Karpas-422 (cell line): ENCODE results near the gene DPP6. TPM values are rescaled to one million over a fixed set of nuclear protein-coding genes. Genes with fewer than 3 reads are reported as not detected.

Experiments
- DNase-seq: peaks from one replicate; pipeline ENCODE4 v3.0.0-alpha.2; 2015
- H2AFZ ChIP-seq: fragments of 200-600 bp; sonication (generic); 2 replicates; pipeline ENCODE4 v1.6.1; 2014; ENCODE audit warnings: antibody characterized with exemption, low read length, mixed read lengths
- H3K27ac ChIP-seq: fragments of 200-600 bp; sonication (generic); 2 replicates; pipeline ENCODE4 v1.5.1; 2014; ENCODE audit warnings: mild to moderate bottlenecking, low read length, moderate library complexity
- H3K27me3 ChIP-seq: fragments of 200-600 bp; sonication (generic); 2 replicates; pipeline ENCODE4 v1.6.1; 2014; ENCODE audit warnings: low read length, mixed read lengths
- H3K36me3 ChIP-seq: fragments of 200-600 bp; sonication (generic); 2 replicates; pipeline ENCODE4 v1.6.1; 2014; ENCODE audit warnings: low read length, mixed read lengths; ENCODE audit not compliant: insufficient read depth
- H3K4me1 ChIP-seq: fragments of 200-600 bp; sonication (generic); 2 replicates; pipeline ENCODE4 v1.6.1; 2014; ENCODE audit warnings: mild to moderate bottlenecking, low read length, mixed read lengths
- H3K4me2 ChIP-seq: fragments of 200-600 bp; sonication (generic); 2 replicates; pipeline ENCODE4 v1.6.1; 2014; ENCODE audit warnings: low read length, low read depth, mild to moderate bottlenecking; ENCODE audit not compliant: poor library complexity, severe bottlenecking
- H3K4me3 ChIP-seq: fragments of 200-600 bp; sonication (generic); 2 replicates; pipeline ENCODE4 v1.5.1; 2014; ENCODE audit warnings: mild to moderate bottlenecking, antibody characterized with exemption, low read length, mixed read lengths
- H3K79me2 ChIP-seq: fragments of 200-600 bp; sonication (generic); 2 replicates; pipeline ENCODE4 v1.6.1; 2014; ENCODE audit warnings: mild to moderate bottlenecking, low read length, mixed read lengths
- H3K9ac ChIP-seq: fragments of 200-600 bp; sonication (generic); 2 replicates; pipeline ENCODE4 v1.6.0; 2014; ENCODE audit warnings: low read length
- H3K9me2 ChIP-seq: fragments of 200-600 bp; sonication (generic), shearing (Covaris generic); replicated peaks from 2 replicates; pipeline ENCODE4 v1.6.0; 2014; ENCODE audit warnings: mild to moderate bottlenecking, low read length, moderate library complexity; ENCODE audit not compliant: insufficient read depth
- H3K9me3 ChIP-seq: fragments of 300-700, 200-600 bp; sonication (generic); 2 replicates; pipeline ENCODE4 v1.6.1; 2014; ENCODE audit warnings: low read length, mixed read lengths
- H4K20me1 ChIP-seq: fragments of 200-600 bp; sonication (generic); 2 replicates; pipeline ENCODE4 v1.6.1; 2014; ENCODE audit warnings: mild to moderate bottlenecking, antibody characterized with exemption, low read length, low read depth; ENCODE audit not compliant: insufficient read depth
- total RNA-seq: library from RNA; depleted of rRNA; stranded (reverse); fragments of >200 nt; shearing (Covaris generic); gene quantifications from 2 replicates; pipeline ENCODE4 v1.2.3, GENCODE V29; 2014; ENCODE audit warnings: low replicate concordance

Gene DPP6
- total RNA-seq, 1 experiment from 2014 or later, result not detected

DNA sequence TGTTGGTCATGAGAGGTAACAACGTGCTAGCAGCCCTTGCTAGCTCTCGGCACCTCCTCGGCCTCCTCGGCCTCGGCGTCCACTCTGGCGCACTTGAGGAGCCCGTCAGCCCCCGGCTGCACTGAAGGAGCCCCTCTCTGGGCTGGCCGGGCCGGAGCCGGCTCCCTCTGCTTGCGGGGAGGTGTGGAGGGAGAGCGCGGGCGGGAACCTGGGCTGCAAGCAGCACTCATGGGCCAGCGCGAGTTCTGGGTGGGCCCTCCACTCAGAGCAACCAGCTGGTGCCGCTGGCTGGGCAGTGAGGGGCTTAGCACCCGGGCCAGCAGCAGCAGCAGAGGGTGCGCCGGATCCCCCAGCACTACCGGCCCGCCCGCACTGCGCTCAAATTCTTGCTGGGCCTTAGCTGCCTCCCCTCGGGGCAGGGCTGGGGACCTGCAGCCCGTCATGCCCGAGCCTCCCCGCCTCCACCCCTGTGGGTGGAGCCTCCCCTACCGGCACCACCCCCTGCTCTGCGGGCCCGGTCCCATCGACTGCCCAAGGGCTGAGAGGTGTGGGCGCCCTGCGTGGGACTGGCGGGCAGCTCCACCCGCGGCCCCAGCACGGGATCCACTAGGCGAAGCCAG lies 854.6 kb downstream of the DPP6 start:
- no peak overlapping the region for H3K27ac ChIP-seq
- no peak overlapping the region for H3K9ac ChIP-seq
- H3K4me2 ChIP-seq, result no peak overlapping the region
- H4K20me1 ChIP-seq, result no peaks in the 10 kb centered on the region
- H3K4me1 ChIP-seq, result no peaks in the 10 kb centered on the region
- no peak overlapping the region for H3K4me3 ChIP-seq
- no peaks in the 10 kb centered on the region for H3K27me3 ChIP-seq
- no peaks in the 10 kb centered on the region for H3K79me2 ChIP-seq
- no peaks in the 10 kb centered on the region for H3K36me3 ChIP-seq
- no peak for DNase-seq
- H2AFZ ChIP-seq, result no peak overlapping the region
- H3K9me2 ChIP-seq, result no peaks in the 10 kb centered on the region
- H3K9me3 ChIP-seq, result no peaks in the 10 kb centered on the region

DNA sequence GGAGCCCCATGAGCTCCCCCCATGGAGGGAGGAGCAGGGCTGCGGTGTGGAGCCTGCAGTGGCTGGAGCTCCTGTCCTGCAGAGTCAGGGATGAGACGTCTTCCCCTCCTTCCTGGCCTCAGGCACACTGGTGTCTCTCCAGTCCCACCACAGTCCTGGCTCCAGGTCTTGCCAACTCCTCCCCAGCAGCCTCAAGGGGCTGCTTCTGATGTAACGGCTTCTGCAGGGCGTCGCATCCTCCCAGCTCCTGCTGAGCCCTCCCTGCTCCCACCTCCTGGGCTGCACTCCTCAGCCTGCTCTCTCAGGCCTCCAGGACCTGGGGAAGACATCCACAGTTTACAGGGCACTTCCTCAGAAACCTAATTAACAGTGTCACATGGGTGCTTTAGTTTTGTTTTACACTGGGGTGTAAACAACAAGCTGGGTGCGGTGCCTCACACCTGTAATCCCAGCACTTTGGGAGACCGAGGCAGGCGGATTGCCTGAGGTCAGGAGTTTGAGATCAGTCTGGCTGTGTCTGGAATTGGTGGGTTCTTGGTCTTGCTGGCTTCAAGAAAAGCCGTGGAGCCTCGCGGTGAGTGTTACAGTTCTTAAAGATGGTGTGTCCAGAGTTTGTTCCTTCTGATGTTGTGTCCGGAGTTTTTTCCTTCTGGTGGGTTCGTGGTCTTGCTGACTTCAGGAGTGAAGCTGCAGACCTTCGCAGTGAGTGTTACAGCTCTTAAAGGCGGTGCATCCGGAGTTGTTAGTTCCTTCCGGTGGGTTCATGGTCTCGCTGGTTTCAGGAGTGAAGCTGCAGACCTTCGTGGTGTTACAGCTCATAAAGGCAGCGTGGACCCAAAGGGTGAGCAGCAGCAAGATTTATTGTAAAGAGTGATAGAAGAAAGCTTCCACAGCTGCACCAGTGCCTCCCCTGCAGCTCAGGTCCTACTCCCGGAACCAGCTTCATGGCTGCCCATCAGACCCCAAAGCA lies 855.7 kb downstream of the DPP6 start:
- no peaks in the 10 kb centered on the region for H4K20me1 ChIP-seq
- H3K36me3 ChIP-seq, result no peaks in the 10 kb centered on the region
- H3K9ac ChIP-seq, result no peak overlapping the region
- no peak overlapping the region for H3K4me2 ChIP-seq
- H3K27ac ChIP-seq, result no peak overlapping the region
- DNase-seq, result no peak
- H2AFZ ChIP-seq, result no peak overlapping the region
- H3K27me3 ChIP-seq, result no peaks in the 10 kb centered on the region
- no peaks in the 10 kb centered on the region for H3K9me2 ChIP-seq
- no peaks in the 10 kb centered on the region for H3K9me3 ChIP-seq
- H3K4me3 ChIP-seq, result no peak overlapping the region
- no peaks in the 10 kb centered on the region for H3K79me2 ChIP-seq
- no peaks in the 10 kb centered on the region for H3K4me1 ChIP-seq

DNA sequence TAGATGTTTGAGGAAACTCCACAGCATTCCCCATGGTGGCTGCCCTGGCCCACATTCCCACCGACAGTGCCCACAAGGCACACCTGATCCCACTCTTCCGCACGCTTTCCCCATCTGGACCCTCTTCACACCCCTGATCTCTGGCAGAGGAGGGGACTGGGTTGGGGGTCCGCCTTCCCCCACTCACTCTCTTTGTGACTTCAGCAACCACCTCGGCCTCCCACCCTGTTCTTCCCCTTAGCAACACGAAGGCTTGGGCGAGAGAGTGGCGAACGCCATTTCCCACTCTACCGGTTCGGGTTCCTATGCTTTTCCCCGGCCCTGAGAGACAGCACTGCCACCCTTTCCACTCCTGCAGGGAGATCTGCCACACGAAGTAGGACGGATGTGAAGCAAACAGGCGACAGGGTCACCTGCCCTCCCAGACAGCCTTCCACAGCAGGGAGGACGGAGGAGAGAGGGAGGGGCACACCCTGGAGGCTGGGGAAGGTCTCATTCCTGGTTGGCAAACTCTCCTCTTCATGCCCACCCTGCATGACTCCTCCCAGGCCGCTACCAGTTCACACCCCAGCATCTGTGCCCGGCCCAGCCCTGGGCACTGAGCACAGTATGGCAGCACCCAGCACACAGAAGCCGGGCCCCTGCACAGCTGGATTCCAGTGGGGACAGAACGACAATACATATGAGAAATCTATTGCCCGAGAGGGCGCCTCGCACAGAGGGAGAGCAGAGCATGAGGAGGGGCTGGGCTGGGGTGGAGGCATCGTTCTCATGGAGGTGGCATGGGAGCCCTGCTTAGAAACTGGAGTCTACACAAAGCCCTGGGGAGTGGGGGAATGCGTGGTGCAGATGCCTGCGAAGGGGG lies 857.3 kb downstream of the DPP6 start:
- Histone ChIP-seq H2AFZ (no peak overlapping the region), H3K27me3 (no peaks in the 10 kb centered on the region)

DNA sequence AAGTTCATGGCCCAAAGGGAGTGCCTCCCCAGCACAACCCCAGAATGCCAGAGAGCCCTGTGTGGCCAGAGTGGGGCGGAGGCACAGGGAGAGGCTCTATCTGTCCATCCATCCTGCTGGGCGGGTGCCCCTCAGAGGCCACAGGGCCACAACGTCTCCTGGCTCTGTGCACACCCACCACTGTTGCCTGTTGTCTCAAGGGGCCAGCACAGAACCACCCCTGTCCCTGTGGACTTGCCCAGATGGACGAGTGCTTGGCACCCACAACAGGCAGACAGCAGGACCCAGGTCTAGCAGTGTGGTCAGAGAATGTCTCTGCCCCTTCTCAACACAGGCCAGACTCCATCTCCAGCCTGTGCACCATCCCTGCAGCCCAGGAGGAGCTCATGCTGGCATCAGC lies 857.9 kb downstream of the DPP6 start:
- Histone ChIP-seq H2AFZ (no peak overlapping the region), H3K4me1 (no peaks in the 10 kb centered on the region), H3K27ac (no peak overlapping the region), H3K4me2 (no peak overlapping the region), H3K9ac (no peak overlapping the region), H4K20me1 (no peaks in the 10 kb centered on the region), H3K79me2 (no peaks in the 10 kb centered on the region), H3K9me3 (no peaks in the 10 kb centered on the region), H3K36me3 (no peaks in the 10 kb centered on the region), H3K4me3 (no peak overlapping the region), H3K9me2 (no peaks in the 10 kb centered on the region), H3K27me3 (no peaks in the 10 kb centered on the region)
- DNase-seq, result no peak

More for the DNA sequence above, 857.3 kb downstream of the DPP6 start:
- no peaks in the 10 kb centered on the region for H3K79me2 ChIP-seq
- H3K4me1 ChIP-seq, result no peaks in the 10 kb centered on the region
- no peaks in the 10 kb centered on the region for H3K9me2 ChIP-seq
- H3K4me2 ChIP-seq, result no peak overlapping the region
- H3K4me3 ChIP-seq, result no peak overlapping the region
- no peak overlapping the region for H3K9ac ChIP-seq
- H3K36me3 ChIP-seq, result no peaks in the 10 kb centered on the region
- H3K27ac ChIP-seq, result no peak overlapping the region
- no peak for DNase-seq
- no peaks in the 10 kb centered on the region for H3K9me3 ChIP-seq
- H4K20me1 ChIP-seq, result no peaks in the 10 kb centered on the region

DNA sequence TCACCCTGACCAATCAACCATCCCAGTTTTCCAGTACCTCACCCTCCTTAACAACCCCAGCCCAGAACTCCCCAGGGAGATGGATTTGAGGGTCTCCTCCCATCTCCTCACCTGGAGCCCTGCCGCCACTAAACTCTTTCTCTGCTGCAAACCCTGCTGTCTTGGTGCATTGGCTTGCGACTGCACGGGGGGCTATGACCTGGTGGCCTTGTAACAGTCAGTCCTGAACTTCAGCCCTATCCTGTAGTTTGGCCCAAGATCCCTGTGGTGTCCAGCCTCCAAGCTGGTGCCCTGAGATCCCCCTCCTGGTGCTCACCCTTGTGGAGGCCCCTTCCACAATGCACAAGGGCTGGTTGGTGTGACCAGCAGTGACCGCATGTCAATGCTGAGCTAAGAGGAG lies 858.8 kb downstream of the DPP6 start:
- Histone ChIP-seq H4K20me1 (no peaks in the 10 kb centered on the region), H3K27ac (no peak overlapping the region), H3K4me2 (no peak overlapping the region), H3K36me3 (no peaks in the 10 kb centered on the region), H3K27me3 (no peaks in the 10 kb centered on the region), H2AFZ (no peak overlapping the region), H3K9ac (no peak overlapping the region), H3K4me3 (no peak overlapping the region), H3K4me1 (no peaks in the 10 kb centered on the region), H3K9me3 (no peaks in the 10 kb centered on the region), H3K9me2 (no peaks in the 10 kb centered on the region), H3K79me2 (no peaks in the 10 kb centered on the region)
- no peak for DNase-seq

DNA sequence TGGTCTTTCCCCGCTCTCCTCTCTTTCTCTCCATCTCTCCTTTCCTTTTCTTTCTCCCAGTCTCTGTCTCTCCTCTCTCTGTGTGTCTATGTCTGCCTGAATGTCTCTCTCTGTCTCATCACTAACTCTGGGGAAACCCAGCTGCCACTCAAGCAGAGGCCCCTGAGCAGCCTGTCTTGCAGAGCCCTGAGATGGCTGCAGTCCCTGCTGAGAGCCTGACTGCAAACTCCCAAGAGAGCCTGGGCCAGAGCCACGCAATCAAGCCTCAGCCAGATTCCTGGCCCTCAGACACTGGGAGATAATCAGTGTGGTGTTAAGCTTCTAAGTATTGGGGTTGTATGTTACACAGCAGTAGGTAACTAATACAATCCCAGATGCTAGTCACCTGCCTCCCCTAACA lies 859.2 kb downstream of the DPP6 start:
- Histone ChIP-seq H3K27ac (no peak overlapping the region), H3K9me2 (no peaks in the 10 kb centered on the region), H4K20me1 (no peaks in the 10 kb centered on the region), H3K9ac (no peak overlapping the region), H3K36me3 (no peaks in the 10 kb centered on the region), H3K27me3 (no peaks in the 10 kb centered on the region), H3K4me1 (no peaks in the 10 kb centered on the region), H2AFZ (no peak overlapping the region), H3K4me2 (no peak overlapping the region), H3K4me3 (no peak overlapping the region), H3K9me3 (no peaks in the 10 kb centered on the region), H3K79me2 (no peaks in the 10 kb centered on the region)
- DNase-seq, result no peak

DNA sequence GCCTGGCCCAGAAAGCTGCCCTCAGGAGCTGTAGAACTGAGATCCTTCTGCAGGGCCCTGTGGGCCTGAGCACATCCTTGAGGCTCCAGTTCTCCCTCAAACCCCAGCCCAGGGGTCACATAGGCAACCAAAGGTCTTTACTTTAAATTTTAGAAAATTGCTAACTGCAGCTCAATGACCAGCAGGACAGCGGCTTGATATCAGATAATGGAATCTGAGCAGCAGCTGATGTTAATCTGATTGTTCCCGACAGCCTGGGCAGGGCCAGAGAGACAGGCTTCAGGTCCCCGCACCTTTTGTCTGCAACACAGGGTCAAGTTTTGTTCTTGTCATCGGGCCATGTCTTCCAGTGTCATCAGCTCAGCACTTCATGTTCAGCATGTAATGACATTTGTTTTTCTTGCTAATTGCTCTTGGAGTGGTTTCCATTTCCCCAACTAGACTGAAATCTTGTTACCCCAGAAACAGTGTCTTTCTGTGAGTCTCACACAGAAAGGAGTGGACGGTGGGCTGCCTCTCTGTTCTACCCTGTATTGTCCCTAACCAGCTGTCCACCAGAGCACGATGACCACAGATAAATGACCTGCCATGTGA lies 859.8 kb downstream of the DPP6 start:
- Histone ChIP-seq H4K20me1 (no peaks in the 10 kb centered on the region), H3K36me3 (no peaks in the 10 kb centered on the region), H3K9ac (no peak overlapping the region), H3K4me2 (no peak overlapping the region), H3K4me1 (no peaks in the 10 kb centered on the region), H2AFZ (no peak overlapping the region), H3K4me3 (no peak overlapping the region), H3K79me2 (no peaks in the 10 kb centered on the region), H3K9me2 (no peaks in the 10 kb centered on the region), H3K27ac (no peak overlapping the region), H3K27me3 (no peaks in the 10 kb centered on the region), H3K9me3 (no peaks in the 10 kb centered on the region)
- no peak for DNase-seq
